Stimulated activated CD4-positive, alpha-beta T cell treated with anti-CD3 and anti-CD28 coated beads, Interleukin-2, amount 100 ng/mL, for 48 hours (primary cell): ENCODE results near the gene HIRIP3.
"Not testable (repeated sequence)": the region's sequence is repeated elsewhere in the genome, so short reads cannot be mapped to it uniquely, and the experiment has no call there.

Experiments
- DNase-seq, 2 donors: peaks; one replicate each; pipeline ENCODE4 v3.0.0-alpha.2; 2020

Gene HIRIP3, protein sequence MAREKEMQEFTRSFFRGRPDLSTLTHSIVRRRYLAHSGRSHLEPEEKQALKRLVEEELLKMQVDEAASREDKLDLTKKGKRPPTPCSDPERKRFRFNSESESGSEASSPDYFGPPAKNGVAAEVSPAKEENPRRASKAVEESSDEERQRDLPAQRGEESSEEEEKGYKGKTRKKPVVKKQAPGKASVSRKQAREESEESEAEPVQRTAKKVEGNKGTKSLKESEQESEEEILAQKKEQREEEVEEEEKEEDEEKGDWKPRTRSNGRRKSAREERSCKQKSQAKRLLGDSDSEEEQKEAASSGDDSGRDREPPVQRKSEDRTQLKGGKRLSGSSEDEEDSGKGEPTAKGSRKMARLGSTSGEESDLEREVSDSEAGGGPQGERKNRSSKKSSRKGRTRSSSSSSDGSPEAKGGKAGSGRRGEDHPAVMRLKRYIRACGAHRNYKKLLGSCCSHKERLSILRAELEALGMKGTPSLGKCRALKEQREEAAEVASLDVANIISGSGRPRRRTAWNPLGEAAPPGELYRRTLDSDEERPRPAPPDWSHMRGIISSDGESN

DNA sequence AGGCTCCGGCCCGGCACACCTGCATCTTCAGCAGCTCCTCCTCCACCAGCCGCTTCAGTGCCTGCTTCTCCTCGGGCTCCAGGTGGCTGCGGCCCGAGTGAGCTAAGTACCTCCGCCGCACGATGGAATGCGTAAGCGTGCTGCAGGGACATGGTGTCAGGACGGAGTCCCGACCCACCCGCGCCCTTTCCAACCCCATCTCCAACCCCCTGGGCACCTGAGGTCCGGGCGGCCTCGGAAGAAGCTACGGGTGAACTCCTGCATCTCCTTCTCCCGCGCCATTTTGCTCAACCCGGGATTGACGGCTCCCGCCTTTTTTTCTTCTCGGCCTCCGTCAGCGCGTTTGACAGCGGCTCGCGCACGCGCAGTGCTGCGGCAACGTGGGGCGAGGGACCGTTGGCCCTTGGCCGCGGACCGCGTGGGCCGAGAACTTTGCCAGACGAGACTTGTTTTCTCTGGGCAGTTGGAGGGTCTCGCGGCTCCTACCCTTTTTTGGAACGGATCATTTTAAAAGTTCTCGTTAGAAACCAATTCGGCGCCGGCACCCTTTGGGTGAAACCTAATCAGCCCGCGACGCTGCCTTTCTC is at the start of gene HIRIP3:
Gene HIRIP3 (minus strand): TSS at position 294 of the 587 bp plus-strand sequence. CDS start 12 bp downstream, at position 282.
- peak; percentile 81 to 83 for DNase-seq

DNA sequence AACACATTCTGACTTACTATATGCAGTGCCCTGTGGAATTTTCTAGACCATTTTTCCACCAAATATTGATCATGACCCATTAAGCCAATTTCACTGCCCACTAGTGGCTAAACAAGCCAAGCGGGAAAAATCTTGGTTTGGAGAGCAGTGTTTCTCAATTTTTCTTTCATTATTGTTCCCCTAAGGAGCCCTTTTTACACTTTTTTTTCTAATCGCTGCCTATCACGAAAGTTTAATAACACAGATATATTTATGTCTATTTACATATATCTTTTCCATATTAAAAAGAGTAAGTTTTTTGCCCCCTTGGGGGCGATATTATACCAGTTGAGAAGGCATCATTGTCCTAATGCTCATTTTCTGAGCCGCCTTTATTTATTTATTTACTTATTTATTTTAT is 46.4 kb upstream of the HIRIP3 start:
- no peak for DNase-seq

DNA sequence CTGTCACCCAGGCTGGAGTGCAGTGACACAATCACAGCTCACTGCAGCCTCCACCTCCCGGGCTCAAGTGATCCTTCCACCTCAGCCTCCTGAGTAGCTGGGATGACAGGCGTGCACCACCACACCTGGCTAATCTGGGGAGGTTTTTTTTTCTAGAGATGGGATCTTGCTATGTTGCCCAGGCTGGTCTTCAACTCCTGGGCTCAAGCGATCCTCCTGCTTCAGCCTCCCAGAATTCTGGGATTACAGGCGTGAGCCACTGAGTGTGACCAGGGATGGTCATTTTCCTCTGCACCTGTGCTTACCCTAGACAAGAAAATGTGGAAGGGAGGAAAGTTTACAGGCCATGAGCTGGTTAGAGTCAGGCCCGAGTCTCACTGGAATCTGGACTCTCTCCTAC is 45.3 kb upstream of the HIRIP3 start:
- DNase-seq = not testable (repeated sequence)

DNA sequence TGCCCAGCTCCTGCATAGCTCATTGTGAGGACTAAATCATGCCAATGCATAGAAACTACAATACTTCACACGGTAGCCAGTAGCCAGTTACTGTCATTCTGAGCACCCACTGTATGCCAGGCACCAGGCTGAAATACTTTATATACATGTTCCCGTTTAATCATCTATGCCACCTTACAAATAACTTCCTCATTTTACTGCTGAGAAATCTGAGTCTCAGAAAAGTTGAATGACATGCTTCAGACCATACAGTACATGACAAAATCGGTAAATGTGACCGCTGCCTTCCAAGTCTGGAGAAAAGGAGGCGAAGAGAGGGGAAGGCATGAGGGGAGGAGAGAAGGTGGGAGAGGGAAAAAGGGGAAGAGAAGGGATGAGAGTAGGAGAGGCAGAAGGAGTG is 44.8 kb upstream of the HIRIP3 start:
- DNase-seq = no peak

DNA sequence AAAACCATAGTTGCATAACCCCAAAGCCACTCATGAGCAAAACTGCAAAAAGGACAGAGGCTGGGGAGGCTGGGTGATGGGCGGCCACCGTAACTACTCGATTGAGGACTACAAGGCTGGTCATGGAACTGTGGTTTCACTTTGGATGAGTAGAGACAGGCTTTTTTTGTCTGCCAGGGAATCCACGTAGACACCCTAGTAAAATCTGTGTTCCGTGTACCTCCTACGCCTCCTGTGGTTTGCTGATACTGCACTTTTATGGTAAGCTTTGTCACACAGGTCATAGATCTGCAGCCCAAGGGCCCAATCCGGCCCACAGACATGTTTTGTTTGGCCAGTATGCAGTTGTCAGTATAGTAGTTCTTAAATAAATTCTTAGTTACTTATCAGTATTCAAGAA is 37.9 kb upstream of the HIRIP3 start:
- no peak for DNase-seq

DNA sequence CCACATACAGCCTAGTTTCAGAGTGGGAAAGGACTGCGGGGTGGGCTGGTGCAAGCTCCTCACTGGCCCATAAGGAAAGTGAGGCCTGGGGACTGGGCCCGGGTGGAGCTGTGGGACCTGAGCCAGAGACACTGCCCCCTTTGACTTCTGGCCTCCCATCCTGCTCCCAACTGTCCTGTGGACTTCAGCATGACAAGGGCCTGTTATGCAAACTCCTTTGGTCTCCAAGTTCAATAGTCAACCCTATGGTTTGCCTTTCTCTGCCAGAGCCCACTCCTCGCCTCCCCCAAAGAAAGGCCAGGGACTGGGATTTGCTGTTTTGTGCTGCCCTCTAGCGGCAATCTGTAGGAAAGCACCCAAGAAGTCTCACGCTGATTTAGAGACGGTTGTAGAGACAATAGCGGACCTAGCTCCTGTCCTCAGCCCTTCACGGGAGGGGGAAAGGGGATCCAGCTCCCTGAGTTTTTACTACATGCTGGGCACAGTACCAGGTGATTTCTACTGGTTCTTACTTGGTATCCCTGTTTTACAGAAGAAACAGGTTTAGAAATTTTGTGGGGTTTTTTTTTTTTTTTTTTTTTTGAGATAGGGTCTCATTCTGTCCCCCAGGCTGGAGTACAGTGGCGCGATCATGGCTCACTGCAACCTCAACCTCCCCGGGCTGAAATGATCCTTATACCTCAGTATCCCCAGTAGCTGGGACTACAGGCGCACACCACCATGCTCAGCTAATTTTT is 36.8 kb upstream of the HIRIP3 start:
- DNase-seq = peak; percentile 62 to 64

DNA sequence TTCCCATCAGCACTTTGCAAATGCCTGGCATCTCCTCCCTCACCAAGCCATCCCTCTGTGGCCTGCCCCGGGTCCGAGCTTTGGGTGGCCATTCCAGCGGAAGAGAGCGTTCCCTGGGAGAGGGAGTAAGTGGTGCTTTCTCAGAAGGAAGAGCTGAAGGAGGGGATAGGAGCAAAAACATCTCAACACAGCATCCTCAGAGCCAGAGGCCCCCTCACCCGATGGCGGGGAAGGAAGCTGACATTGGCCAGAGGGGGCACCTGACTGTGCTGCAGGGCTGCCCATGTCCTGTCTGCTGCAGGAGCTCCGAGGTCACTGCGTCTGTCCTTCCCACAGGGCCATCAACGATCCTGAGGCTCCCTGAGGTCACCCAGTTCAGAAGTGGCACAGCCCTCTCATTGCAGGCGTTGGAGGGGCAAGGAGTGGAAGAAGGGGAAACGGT is 36.1 kb upstream of the HIRIP3 start:
- DNase-seq = no peak

DNA sequence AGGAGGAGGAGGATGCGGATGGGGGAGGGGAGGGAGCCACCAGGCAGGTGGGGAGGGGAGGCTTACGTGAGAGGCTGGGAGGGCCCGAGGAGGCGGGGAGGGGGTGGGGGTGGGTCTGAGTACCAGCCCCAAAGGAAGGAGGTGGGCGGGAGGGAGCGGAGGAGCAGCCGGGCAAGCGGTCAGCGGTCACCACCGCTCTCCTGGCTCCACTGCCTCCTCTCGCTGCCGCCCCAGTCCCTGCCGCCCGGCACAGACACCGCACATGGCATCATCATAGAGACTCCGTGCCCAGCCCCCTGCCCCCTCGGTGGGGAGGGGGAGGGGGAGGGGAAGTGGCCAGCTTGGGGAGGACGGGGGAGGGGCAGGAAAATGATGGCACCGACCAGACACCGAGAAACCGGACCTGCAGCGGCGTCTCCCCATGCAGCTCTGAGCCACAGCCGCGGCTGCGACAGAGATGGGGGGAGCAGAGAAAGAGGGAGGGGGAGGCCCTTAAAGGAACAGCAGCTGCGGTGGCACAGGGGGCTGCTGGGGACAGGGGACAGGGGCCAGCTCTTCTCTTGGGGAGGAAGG is 35.5 kb upstream of the HIRIP3 start, which contains the start of gene TLCD3B:
Gene TLCD3B (minus strand): TSS at position 431 of the 573 bp plus-strand sequence. CDS start 744 bp downstream, outside the sequence.
- no peak for DNase-seq

DNA sequence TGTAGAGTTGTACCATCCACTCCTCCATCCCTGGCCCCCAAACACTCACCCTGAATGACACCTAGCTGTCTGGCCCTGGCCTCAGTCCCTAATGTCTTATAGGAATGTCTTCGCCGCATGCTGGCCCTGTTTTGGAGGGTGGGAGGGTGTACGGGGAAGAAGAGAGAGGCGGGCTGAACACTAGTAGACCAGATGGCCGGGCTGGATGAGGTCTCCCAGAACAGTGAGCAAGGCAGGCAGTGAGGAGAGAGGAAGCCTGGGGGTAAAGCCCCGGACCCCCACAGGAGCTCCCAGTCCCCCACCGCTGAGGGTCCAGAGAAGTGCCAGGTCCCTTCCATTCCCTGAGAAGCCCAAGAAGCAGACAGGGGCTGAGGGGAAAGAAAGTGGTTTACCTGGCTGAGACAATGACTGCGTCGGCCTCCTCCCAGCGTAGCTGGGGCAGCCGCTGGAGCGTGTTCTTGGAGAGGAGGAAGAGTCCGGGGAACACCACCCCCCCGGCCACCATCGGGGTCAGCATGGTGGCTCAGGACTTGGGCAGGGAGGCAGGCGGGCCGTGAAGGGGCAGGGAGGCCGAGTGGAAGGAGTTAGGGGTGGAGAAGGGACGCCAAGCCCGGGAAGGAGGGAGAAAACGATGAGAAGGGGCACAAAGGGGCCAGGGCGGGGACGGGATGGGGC is 34.7 kb upstream of the HIRIP3 start:
- DNase-seq = no peak

DNA sequence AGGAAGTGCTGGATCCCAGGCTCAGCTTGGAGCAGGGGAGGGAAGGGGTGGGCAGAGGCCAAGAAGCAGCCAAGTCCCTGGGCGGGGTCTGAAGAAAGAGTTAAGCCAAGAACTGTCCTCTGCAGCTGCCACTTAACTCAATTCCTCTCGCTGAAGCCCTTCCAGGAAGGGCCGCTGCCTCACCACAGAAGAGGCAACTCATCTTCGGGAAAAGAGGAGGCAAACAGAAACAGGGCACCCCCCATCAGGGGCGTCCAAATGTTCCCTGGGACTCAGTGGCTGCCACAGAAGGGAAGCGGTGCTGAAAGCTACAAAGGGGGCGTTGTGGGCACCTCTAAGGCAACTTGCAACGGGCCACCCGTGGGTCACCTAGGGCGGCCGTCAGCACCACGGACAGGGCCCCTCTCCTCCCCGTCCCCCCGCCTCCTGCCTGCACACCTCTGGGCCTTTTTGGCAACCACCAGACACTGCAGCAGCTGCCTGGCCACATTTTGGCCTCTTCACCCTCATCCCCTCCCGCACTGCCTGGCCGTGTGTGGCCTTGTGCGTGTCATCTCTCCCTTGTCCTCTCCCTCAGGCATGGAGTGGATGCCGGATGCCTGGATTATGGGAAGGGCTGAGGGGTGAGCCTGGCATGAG is 33.1 kb upstream of the HIRIP3 start:
- DNase-seq = peak in 1 of 2 donors; percentile 32

DNA sequence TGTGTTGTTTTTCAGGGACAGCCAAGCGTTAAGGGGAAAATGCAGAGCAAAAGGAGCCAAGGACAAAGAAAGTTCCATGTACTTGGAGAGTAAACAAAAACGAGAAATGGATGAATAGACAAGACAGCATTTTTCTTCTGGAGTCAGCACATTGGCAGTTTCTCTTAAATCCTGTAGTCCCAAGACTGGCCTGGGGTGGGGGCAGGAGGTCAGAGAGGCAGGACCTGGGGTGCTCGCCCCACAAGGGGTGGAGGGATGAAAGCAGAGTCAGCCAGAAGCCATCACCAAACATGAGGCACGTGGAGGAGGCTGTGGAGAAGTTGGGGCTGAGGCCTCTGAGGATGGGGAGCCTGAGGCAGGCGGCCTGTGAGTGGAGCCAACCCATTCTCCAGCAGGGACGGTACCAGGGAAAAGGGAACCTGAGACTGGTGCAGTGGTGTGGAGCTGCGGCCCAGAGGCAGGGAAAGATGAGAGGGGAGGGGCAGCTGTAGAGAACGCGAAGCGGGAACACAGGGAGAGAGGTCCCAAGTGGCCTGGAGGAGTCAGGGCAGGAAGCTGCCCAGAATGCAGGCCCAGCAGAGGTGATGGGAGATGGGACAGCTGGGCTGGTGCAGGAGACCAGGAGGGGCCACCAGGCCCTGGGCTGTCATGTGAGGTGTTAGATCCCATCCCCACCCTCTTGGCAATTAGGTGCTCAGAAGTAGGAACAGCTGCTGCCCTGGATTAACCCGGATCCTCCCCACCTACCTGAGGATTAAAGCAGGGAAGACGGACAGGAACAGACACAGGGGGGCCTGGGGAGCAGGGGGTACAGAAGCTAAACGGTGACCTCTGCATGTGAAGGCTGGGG is 32.4 kb upstream of the HIRIP3 start:
- DNase-seq = no peak

DNA sequence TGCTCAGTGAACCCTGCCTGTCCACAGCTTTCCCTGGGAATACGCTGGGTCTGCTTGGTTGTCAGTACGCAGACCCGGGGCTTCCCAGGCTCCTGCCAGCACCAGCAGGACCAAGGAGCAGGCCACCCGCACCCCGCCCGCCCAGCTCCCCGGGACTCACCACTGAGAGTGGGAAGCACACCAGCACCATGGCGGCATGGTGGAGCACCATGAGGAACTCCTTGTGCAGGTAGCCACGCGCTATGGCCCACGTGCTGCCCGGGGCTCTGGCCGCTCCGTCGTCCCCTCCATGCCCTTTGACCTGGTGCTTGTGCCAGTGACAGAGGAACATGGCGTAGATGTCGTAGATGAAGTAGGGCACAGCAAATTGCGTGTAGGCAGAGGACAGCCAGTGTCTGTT is 31.0 kb upstream of the HIRIP3 start:
- no peak for DNase-seq

DNA sequence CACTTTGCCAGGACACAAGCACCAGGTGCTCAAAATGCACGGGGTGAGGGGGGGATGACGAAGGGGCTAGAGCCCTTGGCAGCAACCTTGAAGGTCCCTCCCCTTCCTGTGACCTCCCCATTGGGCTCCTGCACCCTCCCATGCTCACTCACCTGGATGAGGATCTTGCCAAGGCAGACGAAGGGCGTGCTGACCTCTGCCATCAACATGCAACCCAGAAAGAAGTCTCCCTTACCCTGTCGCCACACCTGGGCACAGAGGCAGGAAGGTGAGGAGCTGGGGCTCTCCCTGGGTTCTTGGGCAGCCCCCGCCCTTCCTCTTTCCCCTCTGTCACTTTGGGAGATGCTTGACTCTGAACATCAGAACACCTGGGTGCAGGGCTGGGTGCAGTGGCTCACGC is 30.2 kb upstream of the HIRIP3 start:
- DNase-seq = no peak

DNA sequence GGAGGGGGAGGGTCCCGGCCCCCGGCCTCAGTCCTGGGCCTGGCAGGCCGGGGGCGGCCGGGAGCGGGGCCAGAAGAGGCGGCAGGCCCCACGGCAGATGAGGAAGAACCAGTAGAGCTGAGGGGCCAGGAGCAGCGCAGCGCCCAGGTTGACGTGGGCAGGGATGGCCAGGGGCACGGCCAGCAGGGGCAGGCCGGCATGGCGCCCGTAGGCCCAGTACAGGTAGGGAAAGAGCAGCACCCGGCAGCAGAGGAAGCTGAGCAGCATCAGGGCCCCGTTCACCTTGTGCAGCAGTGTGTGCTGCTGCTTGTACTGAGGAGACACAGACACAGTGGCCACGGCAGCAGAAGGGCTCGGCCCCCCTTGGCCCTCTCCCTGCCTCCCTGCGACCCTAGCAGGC is 29.7 kb upstream of the HIRIP3 start:
- no peak for DNase-seq

DNA sequence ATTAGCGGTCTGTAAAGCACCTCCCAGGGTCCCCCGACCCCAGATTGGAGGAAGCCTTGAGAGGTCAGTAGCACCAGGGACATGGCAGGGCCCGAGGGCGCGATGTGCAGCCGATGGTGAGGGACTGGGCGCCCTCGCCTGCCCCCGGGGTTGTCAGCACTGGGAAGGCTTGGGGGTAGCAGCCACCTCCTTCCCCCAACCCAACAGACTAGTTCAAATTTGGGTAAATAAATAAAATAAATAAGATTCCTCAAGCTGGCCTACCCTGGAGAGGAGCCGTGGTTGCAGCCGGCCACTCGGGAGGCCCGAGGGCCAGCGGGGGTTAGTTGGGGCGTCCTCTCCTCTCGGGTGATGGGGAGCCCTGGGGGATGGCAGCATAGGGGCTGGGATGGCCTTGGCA is 29.0 kb upstream of the HIRIP3 start:
- DNase-seq = no peak

DNA sequence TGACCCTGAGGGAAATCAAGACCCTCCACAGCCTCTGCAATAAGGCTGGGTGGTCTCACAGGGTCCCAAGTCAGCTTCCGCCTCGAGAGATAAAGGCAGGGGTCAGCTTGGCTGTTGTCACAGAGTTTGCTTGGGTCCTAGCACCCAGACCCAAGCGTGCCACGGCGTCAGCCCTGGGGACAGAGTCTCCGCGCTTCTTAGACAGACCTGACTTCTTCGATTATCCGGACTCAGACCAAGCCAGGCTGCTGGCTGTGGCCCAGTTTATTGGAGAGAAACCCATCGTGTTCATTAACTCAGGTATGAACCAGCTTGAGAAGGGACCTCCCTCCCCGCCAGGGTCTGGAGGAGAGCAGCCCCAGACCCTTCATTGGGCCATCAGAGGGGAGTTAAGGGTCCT is 28.2 kb upstream of the HIRIP3 start:
- DNase-seq = no peak

DNA sequence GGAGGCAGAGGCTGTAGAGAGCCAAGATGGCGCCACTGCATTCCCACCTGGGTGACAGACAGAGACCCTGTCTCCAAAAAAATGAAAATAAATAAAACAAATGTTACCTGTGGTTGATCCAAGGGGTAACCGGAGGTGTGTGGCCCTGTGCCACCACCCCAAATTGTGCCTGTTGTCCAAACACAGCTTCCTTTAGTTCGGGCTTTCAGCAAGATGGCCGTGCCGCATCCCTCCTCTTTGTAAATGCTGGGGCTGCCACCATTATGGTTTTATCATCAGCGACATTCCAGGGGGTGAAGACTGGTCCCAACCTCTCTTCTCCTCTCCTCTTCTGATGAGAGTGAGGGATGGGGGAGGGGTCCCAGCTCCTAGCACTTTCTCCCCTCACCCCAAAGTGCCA is 27.5 kb upstream of the HIRIP3 start, which contains the start of gene C16orf92:
Gene C16orf92 (plus strand): TSS at position 312 of the 400 bp plus-strand sequence. CDS start 143 bp downstream, outside the sequence.
- DNase-seq = no peak

DNA sequence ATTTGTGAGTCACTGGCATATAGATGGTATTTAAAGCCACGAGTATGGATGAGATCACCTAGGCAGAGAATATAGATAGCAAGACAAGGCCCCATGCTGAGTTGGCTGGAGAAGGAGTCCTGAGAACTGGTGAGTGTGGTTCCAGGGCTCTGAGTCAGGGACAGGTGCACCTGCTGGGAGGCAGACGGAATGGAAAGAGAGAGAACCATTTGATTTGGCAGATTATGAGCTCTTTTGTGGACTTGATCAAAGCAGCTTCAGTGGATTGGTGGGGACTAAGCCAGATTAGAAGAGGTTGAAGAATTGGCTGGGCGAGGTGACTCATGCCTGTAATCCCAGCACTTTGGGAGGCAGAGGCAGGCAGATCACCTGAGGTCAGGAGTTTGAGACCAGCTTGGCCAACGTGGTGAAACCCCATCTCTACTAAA is 23.3 kb upstream of the HIRIP3 start:
- no peak for DNase-seq

DNA sequence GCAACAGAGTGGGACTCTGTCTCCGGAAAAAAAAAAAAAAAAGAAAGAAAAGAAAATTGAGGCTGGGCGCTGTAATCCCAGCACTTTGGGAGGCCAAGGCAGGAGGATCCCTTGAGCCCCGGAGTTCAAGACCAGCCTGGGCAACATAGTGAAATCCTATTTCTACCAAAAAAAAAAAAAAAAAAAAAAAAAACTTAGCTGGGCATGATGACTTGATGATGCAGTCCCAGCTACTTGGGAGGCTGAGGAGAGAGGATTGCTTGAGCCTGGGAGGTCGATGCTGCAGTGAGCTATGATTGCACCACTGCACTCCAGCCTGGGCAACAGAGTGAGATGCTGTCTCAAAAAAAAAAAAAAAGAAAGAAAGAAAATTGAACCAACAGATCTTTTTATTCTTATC is 22.5 kb upstream of the HIRIP3 start:
- DNase-seq = not testable (repeated sequence)

DNA sequence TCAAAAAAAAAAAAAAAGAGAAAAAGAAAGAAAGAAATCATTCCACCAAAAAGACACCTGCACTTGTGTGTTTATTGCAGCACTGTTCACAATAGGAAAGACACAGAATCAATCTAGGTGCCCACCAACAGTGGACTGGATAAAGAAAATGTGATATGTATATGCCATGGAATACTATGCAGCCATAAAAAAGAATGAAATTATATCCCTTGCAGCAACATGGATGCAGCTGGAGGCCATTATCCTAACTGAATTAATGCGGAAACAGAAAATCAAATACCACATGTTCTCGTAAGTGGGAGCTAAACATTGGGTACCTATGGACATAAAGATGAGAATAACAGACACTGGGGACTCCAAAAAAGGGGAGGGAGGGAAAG is 21.9 kb upstream of the HIRIP3 start:
- DNase-seq = no peak
